Heart left ventricle (tissue), 13 donors: Measurements from ENCODE around the gene ITPK1.

Experiments
- CTCF ChIP-seq, 12 donors: fragments of 200-600 bp; sonication (generic) in 4 of 12; IDR thresholded peaks; one replicate each; pipeline versions ENCODE4 v1.5.0 to v1.8.0; 2018 to 2022; ENCODE audit warnings: antibody characterized with exemption in 12 of 12, mild to moderate bottlenecking in 5 of 12
- POLR2A ChIP-seq, 2 donors: fragments of 450-650 bp; IDR thresholded peaks; one replicate each; pipeline ENCODE4 v1.6.1; 2017; ENCODE audit warnings: antibody characterized with exemption in 2 of 2, mild to moderate bottlenecking in 2 of 2, moderate library complexity in 2 of 2
- donor health status: ischemic (EF 13 %, LVEDD 7.1; RV severe dilation, severe dysfunction).
- donor health status: DM: no; HTN: yes; CAD: no.
- donor health status: DM: no; HTN: no; CAD: no.
- donor health status: ischemic (EF 25% LVEDD 6.9; RV normal size, moderate dysfunction).
- donor health status: ischemic (EF 25% LVEDD 5.7; RV mildly dilated, moderate dysfunction).
- donor health status: ischemic (EF 35%, LVEDD 5.7; RV mildly dilated, moderate dysfunction).
- donor health status: nonischemic (EF 11% LVEDD 7.7; RV severe dilation, severe dysfunction).
- donor health status: DM: yes; HTN: yes; CAD: no.
- donor health status: PGD.
- donor health status: ischemic (EF 29% LVEDD 5.4; RV normal size, mild dysfunction).
- donor health status: nonischemic (EF 23%, LVEDD 6.1; RV moderate dilation, normal function).

- TF ChIP-seq CTCF (IDR thresholded peaks at IDR 0.05) (no peak), POLR2A (IDR thresholded peaks at IDR 0.05) (no peak)
These were observed 228.6 kb downstream of the ITPK1 start for GRCh38 chr14:92887157-92887556.
